Ovary (tissue), 9 donors: ENCODE measurements around the gene SORCS2. TPM values are rescaled to one million over a fixed set of nuclear protein-coding genes. Genes with fewer than 3 reads are reported as not detected.
A peak's percentile ranks its signal among the peaks of the same experiment; 100 is the strongest.

Experiments
- DNase-seq, 5 donors: peaks; one replicate each; pipeline ENCODE4 v3.0.0-alpha.2; 2019 to 2020
- H3K27ac ChIP-seq, 2 donors: fragments of 200-600 bp; one replicate each; pipeline versions ENCODE4 v1.5.1 to v1.8.0; 2019 to 2022
- H3K27me3 ChIP-seq: fragments of 200-600 bp; one replicate; pipeline ENCODE4 v1.8.0; 2022
- H3K36me3 ChIP-seq: fragments of 200-600 bp; sonication (generic); one replicate; pipeline ENCODE4 v1.5.1; 2019
- H3K4me1 ChIP-seq: one replicate; pipeline ENCODE4 v1.8.1; 2013; ENCODE audit warnings: mild to moderate bottlenecking, moderate library complexity; ENCODE audit not compliant: insufficient read depth
- H3K4me3 ChIP-seq: fragments of 200-600 bp; sonication (generic); one replicate; pipeline ENCODE4 v1.5.1; 2017
- H3K9me3 ChIP-seq, 2 donors: fragments of 200-600 bp in 1 of 2; sonication (generic) in 1 of 2; one replicate each; pipeline versions ENCODE4 v1.5.1 to v1.8.1; 2013 to 2019; ENCODE audit warnings: mild to moderate bottlenecking in 1 of 2, moderate library complexity in 1 of 2
- CTCF ChIP-seq, 3 donors: fragments of 450-650 bp in 2 of 3; fragments of 200-600 bp in 1 of 3; IDR thresholded peaks; one replicate each; pipeline versions ENCODE4 v1.5.1 to v1.8.0; 2016 to 2022; ENCODE audit warnings: antibody characterized with exemption in 3 of 3, mild to moderate bottlenecking in 1 of 3
- EP300 ChIP-seq: sonication (generic); formaldehyde crosslinking; IDR thresholded peaks from one replicate; pipeline ENCODE4 v1.6.1; 2017; ENCODE audit warnings: antibody characterized with exemption
- POLR2A ChIP-seq: fragments of 450-650 bp; IDR thresholded peaks from one replicate; pipeline ENCODE4 v1.6.1; 2017; ENCODE audit warnings: antibody characterized with exemption, mild to moderate bottlenecking, moderate library complexity
- WGBS, 3 donors: extraction: QIAGEN DNeasy Blood & Tissue Kit in 1 of 3; methylation state at CpG; one replicate each; pipeline versions ENCODE4 v1.1.5 to v1.1.7; 2013 to 2017; 5-methylcytosine and 5-hydroxymethylcytosine counted together
- intact Hi-C, 4 donors: fragments of 100-400 bp; cut with DNase I; formaldehyde crosslinking; loops; one replicate each; pipeline versions ENCODE4 v1.11.0 to v1.15.1; 2022 to 2023
- polyA plus RNA-seq, 2 donors: library from polyadenylated mRNA; stranded (reverse); fragments of 200-250 nt in 1 of 2; fragments of 350-450 nt in 1 of 2; fragmentation: Illumina TruSeq in 1 of 2; extraction: RNeasy Lipid Tissue Mini Kit (QIAGEN cat#74804) in 1 of 2; gene quantifications; one replicate each; pipeline ENCODE4 v1.2.3, GENCODE V29; 2013 to 2014
- total RNA-seq, 7 donors: library from RNA; depleted of rRNA in 2 of 7; stranded (reverse); fragments of >200 nt in 2 of 7; fragmentation: NEBNext Ultra II Directional in 3 of 7; extraction: Animal tissue kit (Norgen Biotek cat#: 25700) in 3 of 7; gene quantifications; one replicate each; pipeline versions ENCODE4 v1.1.0 to v1.2.4, GENCODE V29; 2016 to 2023
- donor health status: DM: no; HTN: no; CAD: no; lungs with moderate emphysema.
- donor health status: DM: no; HTN: no; CAD: no.
- donor health status: Bipolar disorder and iron deficiency.
- donor health status: DM: yes; HTN: yes; CAD: no.
- donor health status: DM: no; HTN: no; CAD: no.
- donor health status: DM: yes; HTN: yes; CAD: no.

Gene SORCS2
- total and polyA plus RNA-seq, 9 donors, result 0.60 to 23.9 (median 7.1) TPM

- Histone ChIP-seq H3K4me1 (no peaks in the 10 kb centered on the region), H3K36me3 (no peaks in the 10 kb centered on the region), H3K27ac (no peak overlapping the region), H3K4me3 (no peak overlapping the region), H3K9me3 (no peaks in the 10 kb centered on the region), H3K27me3 (no peaks in the 10 kb centered on the region)
- no peak for DNase-seq
- intact Hi-C loops, result no loop called here
- WGBS, 3 donors, result 93 to 96% (median 96%) methylated on average over 3 of the region's 3 CpGs
- TF ChIP-seq CTCF (IDR thresholded peaks at IDR 0.05) (no peak), EP300 (no peak), POLR2A (no peak)
Measured at GRCh38 chr4:7444314-7444713, 252.0 kb downstream of the SORCS2 start.

- DNase-seq, result no peak
- WGBS, 3 donors, result 85 to 91% (median 88%) methylated on average over 12 of the region's 12 CpGs
- Histone ChIP-seq H3K4me3 (no peak overlapping the region), H3K27ac (no peak overlapping the region), H3K27me3 (no peaks in the 10 kb centered on the region), H3K9me3 (no peaks in the 10 kb centered on the region), H3K4me1 (no peaks in the 10 kb centered on the region), H3K36me3 (no peaks in the 10 kb centered on the region)
- no peak for TF ChIP-seq CTCF (IDR thresholded peaks at IDR 0.05)
- TF ChIP-seq POLR2A, result no peak
- TF ChIP-seq EP300, result no peak
- intact Hi-C loops, result no loop called here
Measured at GRCh38 chr4:7444731-7445130, 252.4 kb downstream of the SORCS2 start.

DNA sequence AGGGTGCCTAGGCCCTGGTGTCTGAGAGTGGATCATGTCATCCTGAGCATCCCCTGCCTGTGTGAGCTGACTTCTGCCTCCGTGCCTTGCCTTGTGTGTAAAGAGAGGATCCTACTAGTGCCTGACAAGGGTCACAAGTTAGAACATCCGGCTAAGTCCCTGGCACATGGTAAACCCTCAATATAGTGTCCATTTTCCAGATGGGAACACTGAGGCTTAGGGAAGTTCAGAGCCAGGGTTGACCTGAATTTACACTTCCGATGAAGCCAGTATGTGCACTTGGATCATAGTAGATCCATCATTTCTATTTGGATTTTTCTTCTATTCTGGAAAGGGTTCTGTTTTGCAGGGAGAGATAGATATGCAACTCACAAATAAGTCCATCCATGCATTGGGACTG is 254.9 kb downstream of the SORCS2 start:
- TF ChIP-seq POLR2A (no peak), CTCF (IDR thresholded peaks at IDR 0.05) (no peak), EP300 (no peak)
- intact Hi-C loops, result no loop called here
- Histone ChIP-seq H3K9me3 (no peaks in the 10 kb centered on the region), H3K36me3 (no peaks in the 10 kb centered on the region), H3K27ac (peak overlapping the region in 1 of 2 donors; percentile 18), H3K27me3 (no peaks in the 10 kb centered on the region), H3K4me1 (no peaks in the 10 kb centered on the region), H3K4me3 (no peak overlapping the region)
- WGBS, 3 donors, result 68 to 88% (median 79%) methylated on average over 3 of the region's 3 CpGs
- no peak for DNase-seq

DNA sequence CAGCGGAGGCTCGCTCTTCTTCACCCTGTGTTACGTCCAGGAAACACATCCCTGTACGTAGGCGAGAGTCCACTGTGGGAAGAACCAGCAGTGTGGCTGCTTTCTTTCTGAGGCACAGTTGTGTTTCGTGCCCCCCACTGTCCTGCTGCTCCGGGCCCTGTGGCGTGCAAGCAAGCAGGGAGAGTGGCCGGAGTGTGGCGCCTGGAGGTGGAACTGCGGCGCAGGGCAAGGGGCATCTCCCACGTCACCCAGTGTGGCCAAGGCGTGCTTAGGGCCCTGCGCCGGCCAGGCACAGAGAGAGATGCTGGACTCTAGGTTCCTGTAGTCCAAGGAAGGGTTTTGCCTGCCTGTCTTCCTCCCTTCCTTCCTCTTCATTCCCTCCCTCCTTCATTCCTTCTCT is 255.7 kb downstream of the SORCS2 start:
- Histone ChIP-seq H3K27me3 (no peaks in the 10 kb centered on the region), H3K4me3 (no peak overlapping the region), H3K27ac (no peak overlapping the region), H3K4me1 (no peaks in the 10 kb centered on the region), H3K9me3 (no peaks in the 10 kb centered on the region), H3K36me3 (no peaks in the 10 kb centered on the region)
- TF ChIP-seq CTCF (IDR thresholded peaks at IDR 0.05) (no peak), POLR2A (no peak), EP300 (no peak)
- intact Hi-C loops, result no loop called here
- no peak for DNase-seq
- 41 to 73% (median 63%) methylated on average over 16 of the region's 16 CpGs for WGBS, 3 donors
